Pancreas (tissue), 10 donors: ENCODE measurements around the gene NLGN1. TPM values are rescaled to one million over a fixed set of nuclear protein-coding genes. Genes with fewer than 3 reads are reported as not detected.

ENCODE experiments used
- ATAC-seq, 4 donors: fragments of 200-7000 bp; cut with Tn5 transposase; one replicate each; pipeline versions ENCODE4 v1.8.0 to v1.9.1; 2020; ENCODE audit warnings: mild to moderate bottlenecking in 4 of 4, moderate library complexity in 4 of 4
- DNase-seq, 6 donors: peaks; one replicate each; pipeline ENCODE4 v3.0.0-alpha.2; 2020
- FAIRE-seq: peaks from 2 replicates; lab custom pipeline; 2012; peaks lifted over from hg19 to GRCh38; lab: Jason Lieb, UNC
- H3K27ac ChIP-seq, 4 donors: fragments of 200-600 bp; sonication (generic); 1 replicate in 3 of 4; 2 replicates in 1 of 4; pipeline versions ENCODE4 v1.5.0 to v1.8.0; 2020
- H3K27me3 ChIP-seq, 4 donors: fragments of 200-600 bp; one replicate each; pipeline ENCODE4 v1.8.0; 2021
- H3K36me3 ChIP-seq, 3 donors: fragments of 200-600 bp; sonication (generic) in 1 of 3; one replicate each; pipeline versions ENCODE4 v1.5.0 to v1.8.0; 2020 to 2021
- H3K4me1 ChIP-seq, 3 donors: fragments of 200-600 bp; one replicate each; pipeline ENCODE4 v1.8.0; 2021
- H3K4me3 ChIP-seq, 4 donors: fragments of 200-600 bp; sonication (generic) in 2 of 4; one replicate each; pipeline versions ENCODE4 v1.5.0 to v1.8.0; 2020 to 2021
- H3K9me3 ChIP-seq, 4 donors: fragments of 200-600 bp; one replicate each; pipeline ENCODE4 v1.8.0; 2021
- WGBS, 2 donors: extraction: QIAGEN DNeasy Blood & Tissue Kit; methylation state at CpG; one replicate each; pipeline ENCODE4 v1.1.7; 2013; 5-methylcytosine and 5-hydroxymethylcytosine counted together
- intact Hi-C, 3 donors: fragments of 100-400 bp; cut with DNase I; formaldehyde crosslinking; loops; one replicate each; pipeline versions ENCODE4 v1.11.1 to v1.14.2; 2022
- polyA plus RNA-seq, 2 donors: library from polyadenylated mRNA; stranded (reverse); fragments of 200-250 nt; gene quantifications; one replicate each; pipeline ENCODE4 v1.2.3, GENCODE V29; 2013
- total RNA-seq, 6 donors: library from RNA; stranded (reverse); fragmentation: NEBNext Ultra II Directional in 4 of 6; extraction: Animal tissue kit (Norgen Biotek cat#: 25700) in 4 of 6; gene quantifications; one replicate each; pipeline versions ENCODE4 v1.2.1 to v1.2.4, GENCODE V29; 2021 to 2023
- TF ChIP-seq, protein P1 (sequence below), 4 donors: fragments of 200-600 bp; sonication (generic) in 3 of 4; IDR thresholded peaks; one replicate each; pipeline versions ENCODE4 v1.5.0 to v1.8.0; 2021; ENCODE audit warnings: antibody characterized with exemption in 4 of 4
- donor health status: healthy with polysubstance abuse.
- donor health status: DM: no; HTN: no; CAD: no; lungs with moderate emphysema.
- donor health status: DM: no; HTN: no; CAD: no.
- donor health status: control.
- donor health status: control.
- donor health status: Bipolar disorder and iron deficiency.
- donor health status: DM: yes; HTN: yes; CAD: no.
- donor health status: DM: no; HTN: no; CAD: no.
- donor health status: DM: no; HTN: no; CAD: no.
- donor health status: DM: yes; HTN: yes; CAD: no.

NLGN1 gene
- total and polyA plus RNA-seq, 8 donors, result 0.49 to 2.3 (median 0.84) TPM

DNA sequence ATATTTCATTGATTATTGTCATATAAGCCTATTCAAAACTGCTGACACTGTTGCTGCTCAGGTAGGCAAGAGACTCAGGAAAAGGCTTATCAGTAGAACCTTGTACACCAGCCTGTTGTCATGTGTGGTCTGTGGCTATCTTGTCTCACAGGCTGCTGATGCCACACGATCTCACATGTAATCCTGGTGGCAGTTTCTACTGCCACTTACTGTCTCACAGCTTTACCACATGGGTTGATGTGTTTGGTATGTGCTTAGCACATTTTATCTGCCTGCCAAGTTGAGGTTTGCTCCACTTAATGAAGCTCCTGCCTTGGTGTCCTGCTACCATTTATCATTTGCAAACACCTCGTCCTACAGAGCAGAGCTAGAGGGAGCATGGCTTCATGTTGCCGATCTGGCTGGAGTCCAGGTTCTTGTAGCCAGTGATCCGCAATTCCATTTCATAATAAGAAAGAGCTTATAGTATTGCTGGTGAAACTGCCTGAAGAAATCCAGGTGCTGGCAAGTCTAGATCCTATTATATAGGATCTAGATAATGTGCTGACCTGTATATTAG is 637.9 kb downstream of the NLGN1 start:
- ATAC-seq (peak in 1 of 4 donors; percentile 32), FAIRE-seq (no peak)
- 37 to 38% methylated on average over 4 of the region's 4 CpGs for WGBS, 2 donors

DNA sequence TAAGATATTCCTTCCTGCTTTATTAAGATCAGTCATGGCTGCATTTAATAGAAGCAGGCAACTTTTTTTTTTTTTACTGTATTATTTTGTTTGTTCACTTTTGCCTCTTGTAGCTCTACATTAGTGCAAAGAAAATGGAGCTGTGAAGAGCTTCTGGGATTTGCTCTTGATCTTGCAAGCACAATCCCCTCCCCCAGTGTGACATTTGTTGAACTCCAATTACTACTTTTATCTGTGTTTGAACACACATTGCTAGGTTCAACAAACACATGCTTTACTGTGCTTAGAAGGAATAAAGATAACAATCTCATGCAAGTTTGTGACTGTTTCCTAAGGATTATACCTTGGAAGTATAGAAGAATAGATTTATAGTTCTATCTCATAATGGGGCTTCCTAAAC is 648.8 kb downstream of the NLGN1 start:
- Histone ChIP-seq H3K27ac (no peak overlapping the region), H3K4me1 (no peaks in the 10 kb centered on the region), H3K36me3 (no peaks in the 10 kb centered on the region), H3K9me3 (no peaks in the 10 kb centered on the region), H3K4me3 (no peak overlapping the region), H3K27me3 (no peaks in the 10 kb centered on the region)
- intact Hi-C loops, result no loop called here
- no peak for ATAC-seq
- TF ChIP-seq, protein P1, sequence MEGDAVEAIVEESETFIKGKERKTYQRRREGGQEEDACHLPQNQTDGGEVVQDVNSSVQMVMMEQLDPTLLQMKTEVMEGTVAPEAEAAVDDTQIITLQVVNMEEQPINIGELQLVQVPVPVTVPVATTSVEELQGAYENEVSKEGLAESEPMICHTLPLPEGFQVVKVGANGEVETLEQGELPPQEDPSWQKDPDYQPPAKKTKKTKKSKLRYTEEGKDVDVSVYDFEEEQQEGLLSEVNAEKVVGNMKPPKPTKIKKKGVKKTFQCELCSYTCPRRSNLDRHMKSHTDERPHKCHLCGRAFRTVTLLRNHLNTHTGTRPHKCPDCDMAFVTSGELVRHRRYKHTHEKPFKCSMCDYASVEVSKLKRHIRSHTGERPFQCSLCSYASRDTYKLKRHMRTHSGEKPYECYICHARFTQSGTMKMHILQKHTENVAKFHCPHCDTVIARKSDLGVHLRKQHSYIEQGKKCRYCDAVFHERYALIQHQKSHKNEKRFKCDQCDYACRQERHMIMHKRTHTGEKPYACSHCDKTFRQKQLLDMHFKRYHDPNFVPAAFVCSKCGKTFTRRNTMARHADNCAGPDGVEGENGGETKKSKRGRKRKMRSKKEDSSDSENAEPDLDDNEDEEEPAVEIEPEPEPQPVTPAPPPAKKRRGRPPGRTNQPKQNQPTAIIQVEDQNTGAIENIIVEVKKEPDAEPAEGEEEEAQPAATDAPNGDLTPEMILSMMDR (IDR thresholded peaks at IDR 0.05), result no peak
- no peak for FAIRE-seq
- DNase-seq, result no peak

More for the DNA sequence above, 637.9 kb downstream of the NLGN1 start:
- Histone ChIP-seq H3K4me1 (no peaks in the 10 kb centered on the region), H3K9me3 (no peaks in the 10 kb centered on the region), H3K4me3 (no peak overlapping the region), H3K27ac (no peak overlapping the region), H3K36me3 (no peaks in the 10 kb centered on the region), H3K27me3 (no peaks in the 10 kb centered on the region)
- intact Hi-C loops, result no loop called here
- TF ChIP-seq, protein P1 (IDR thresholded peaks at IDR 0.05), result no peak
- DNase-seq, result no peak

DNA sequence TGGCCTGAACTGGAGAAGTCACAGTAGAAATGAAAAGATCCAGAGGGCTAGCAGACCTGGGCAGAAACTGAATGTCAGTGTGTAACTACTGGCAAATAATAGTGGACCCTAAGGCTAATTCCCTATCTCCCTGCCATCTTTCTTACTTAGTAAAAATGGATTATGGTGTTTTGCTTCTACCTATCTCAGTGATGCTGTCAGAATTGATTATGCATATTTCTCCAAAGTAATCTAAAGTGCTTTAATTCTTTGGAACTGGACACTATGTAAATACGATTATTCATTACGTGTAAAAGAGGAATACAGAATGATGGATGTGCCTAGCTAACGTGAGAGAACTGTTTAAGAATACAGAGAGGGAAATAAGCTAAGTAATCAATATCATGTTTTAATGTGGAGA is 651.9 kb downstream of the NLGN1 start:
- no peaks in the 10 kb centered on the region for H3K9me3 ChIP-seq
- FAIRE-seq (no peak), DNase-seq (no peak), ATAC-seq (no peak)
- no peak overlapping the region for H3K4me3 ChIP-seq
- H3K27ac ChIP-seq, result no peak overlapping the region
- intact Hi-C loops, result no loop called here
- WGBS, 2 donors, result 19 to 21% methylated on average over 3 of the region's 3 CpGs
- TF ChIP-seq, protein P1 (IDR thresholded peaks at IDR 0.05), result no peak
- no peaks in the 10 kb centered on the region for H3K4me1 ChIP-seq
- H3K27me3 ChIP-seq, result no peaks in the 10 kb centered on the region
- H3K36me3 ChIP-seq, result no peaks in the 10 kb centered on the region

DNA sequence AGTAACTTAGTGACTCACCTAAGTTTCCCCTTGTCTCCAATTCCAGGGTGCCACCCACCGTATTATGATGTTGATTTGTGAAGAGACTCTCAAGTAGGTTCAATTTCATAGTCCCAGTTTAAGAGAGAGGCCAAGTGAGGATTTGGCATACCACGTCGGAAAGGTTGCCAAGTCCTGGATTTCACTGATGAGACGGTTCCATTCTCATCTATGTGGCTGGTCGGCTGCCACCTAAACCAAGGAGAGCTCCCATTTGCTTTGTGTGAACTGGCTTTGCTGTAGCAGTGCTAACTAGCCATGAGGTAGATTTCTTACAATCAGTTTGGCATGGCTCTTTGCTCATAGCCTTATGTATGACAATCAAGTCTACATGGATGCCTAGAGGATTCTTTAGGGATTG is 653.6 kb downstream of the NLGN1 start:
- 64 to 77% methylated on average over 5 of the region's 5 CpGs for WGBS, 2 donors
- H3K4me1 ChIP-seq, result no peaks in the 10 kb centered on the region
- no peaks in the 10 kb centered on the region for H3K27me3 ChIP-seq
- TF ChIP-seq, protein P1 (IDR thresholded peaks at IDR 0.05), result no peak
- no peak overlapping the region for H3K27ac ChIP-seq
- no peaks in the 10 kb centered on the region for H3K36me3 ChIP-seq
- no peak overlapping the region for H3K4me3 ChIP-seq
- ATAC-seq (no peak), DNase-seq (no peak), FAIRE-seq (no peak)
- no peaks in the 10 kb centered on the region for H3K9me3 ChIP-seq
- intact Hi-C loops, result no loop called here

DNA sequence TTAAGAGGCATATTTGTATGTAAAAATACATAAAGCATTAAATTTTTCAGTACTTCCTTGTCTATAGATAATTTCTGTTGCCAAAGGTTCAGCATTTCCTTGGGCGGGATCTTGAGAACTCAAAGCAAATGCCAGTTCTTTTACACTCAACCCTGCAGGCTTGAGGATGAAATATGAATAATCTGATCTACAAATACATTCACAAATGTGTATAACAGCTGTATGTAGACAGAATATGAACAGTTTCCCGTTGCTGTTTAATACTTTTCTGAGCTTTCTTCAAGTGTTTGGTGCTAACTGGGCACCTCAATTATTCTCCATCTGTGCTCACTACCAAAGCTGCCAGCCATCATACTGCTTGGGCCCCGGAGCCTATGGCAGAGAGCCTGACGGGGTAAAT is 661.3 kb downstream of the NLGN1 start:
- TF ChIP-seq, protein P1 (IDR thresholded peaks at IDR 0.05), result no peak
- H3K36me3 ChIP-seq, result no peaks in the 10 kb centered on the region
- no peaks in the 10 kb centered on the region for H3K27me3 ChIP-seq
- ATAC-seq (no peak), DNase-seq (no peak), FAIRE-seq (no peak)
- H3K4me1 ChIP-seq, result no peaks in the 10 kb centered on the region
- no peak overlapping the region for H3K27ac ChIP-seq
- H3K4me3 ChIP-seq, result no peak overlapping the region
- WGBS, 2 donors, result 63 to 71% methylated on average over 4 of the region's 4 CpGs
- intact Hi-C loops, result no loop called here
- H3K9me3 ChIP-seq, result no peaks in the 10 kb centered on the region
